ENCODE results near the gene MIGA2.

Gene MIGA2

GRCh38 chr9:129028192-129028966, 8.0 kb upstream of the MIGA2 start, which contains the start of gene SH3GLB2 (continued):
- no peak for TF ChIP-seq TSHZ1 (tag by site-specific recombination; IDR thresholded peaks at IDR 0.05; ENCODE audit: borderline replicate concordance)
- TF ChIP-seq ZNF510 (tag by site-specific recombination; IDR thresholded peaks at IDR 0.05; ENCODE audit: insufficient replicate concordance) = no peak
- TF ChIP-seq ZBTB20 (tag by site-specific recombination; IDR thresholded peaks at IDR 0.05) = no peak
- TF ChIP-seq, protein P1, sequence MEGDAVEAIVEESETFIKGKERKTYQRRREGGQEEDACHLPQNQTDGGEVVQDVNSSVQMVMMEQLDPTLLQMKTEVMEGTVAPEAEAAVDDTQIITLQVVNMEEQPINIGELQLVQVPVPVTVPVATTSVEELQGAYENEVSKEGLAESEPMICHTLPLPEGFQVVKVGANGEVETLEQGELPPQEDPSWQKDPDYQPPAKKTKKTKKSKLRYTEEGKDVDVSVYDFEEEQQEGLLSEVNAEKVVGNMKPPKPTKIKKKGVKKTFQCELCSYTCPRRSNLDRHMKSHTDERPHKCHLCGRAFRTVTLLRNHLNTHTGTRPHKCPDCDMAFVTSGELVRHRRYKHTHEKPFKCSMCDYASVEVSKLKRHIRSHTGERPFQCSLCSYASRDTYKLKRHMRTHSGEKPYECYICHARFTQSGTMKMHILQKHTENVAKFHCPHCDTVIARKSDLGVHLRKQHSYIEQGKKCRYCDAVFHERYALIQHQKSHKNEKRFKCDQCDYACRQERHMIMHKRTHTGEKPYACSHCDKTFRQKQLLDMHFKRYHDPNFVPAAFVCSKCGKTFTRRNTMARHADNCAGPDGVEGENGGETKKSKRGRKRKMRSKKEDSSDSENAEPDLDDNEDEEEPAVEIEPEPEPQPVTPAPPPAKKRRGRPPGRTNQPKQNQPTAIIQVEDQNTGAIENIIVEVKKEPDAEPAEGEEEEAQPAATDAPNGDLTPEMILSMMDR (tag by site-specific recombination; IDR thresholded peaks at IDR 0.05) = peak; percentile 78
- no peak for TF ChIP-seq ZNF202 (tag by site-specific recombination; IDR thresholded peaks at IDR 0.05; ENCODE audit: borderline replicate concordance)
- TF ChIP-seq SP7 (tag by site-specific recombination; IDR thresholded peaks at IDR 0.05) = peak; percentile 32; the same call in 1 of the 2 replicates
- TF ChIP-seq, protein P2, sequence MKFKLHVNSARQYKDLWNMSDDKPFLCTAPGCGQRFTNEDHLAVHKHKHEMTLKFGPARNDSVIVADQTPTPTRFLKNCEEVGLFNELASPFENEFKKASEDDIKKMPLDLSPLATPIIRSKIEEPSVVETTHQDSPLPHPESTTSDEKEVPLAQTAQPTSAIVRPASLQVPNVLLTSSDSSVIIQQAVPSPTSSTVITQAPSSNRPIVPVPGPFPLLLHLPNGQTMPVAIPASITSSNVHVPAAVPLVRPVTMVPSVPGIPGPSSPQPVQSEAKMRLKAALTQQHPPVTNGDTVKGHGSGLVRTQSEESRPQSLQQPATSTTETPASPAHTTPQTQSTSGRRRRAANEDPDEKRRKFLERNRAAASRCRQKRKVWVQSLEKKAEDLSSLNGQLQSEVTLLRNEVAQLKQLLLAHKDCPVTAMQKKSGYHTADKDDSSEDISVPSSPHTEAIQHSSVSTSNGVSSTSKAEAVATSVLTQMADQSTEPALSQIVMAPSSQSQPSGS (tag by site-specific recombination; IDR thresholded peaks at IDR 0.05; ENCODE audit: low read depth) = no peak
- TF ChIP-seq FEZF1 (tag by site-specific recombination; IDR thresholded peaks at IDR 0.05) = no peak
- TF ChIP-seq ELK4 (IDR thresholded peaks at IDR 0.05; ENCODE audit: borderline replicate concordance, low read depth, low read length) = no peak
- no peak for TF ChIP-seq ZNF549 (tag by site-specific recombination; IDR thresholded peaks at IDR 0.05)
- TF ChIP-seq, protein P3, sequence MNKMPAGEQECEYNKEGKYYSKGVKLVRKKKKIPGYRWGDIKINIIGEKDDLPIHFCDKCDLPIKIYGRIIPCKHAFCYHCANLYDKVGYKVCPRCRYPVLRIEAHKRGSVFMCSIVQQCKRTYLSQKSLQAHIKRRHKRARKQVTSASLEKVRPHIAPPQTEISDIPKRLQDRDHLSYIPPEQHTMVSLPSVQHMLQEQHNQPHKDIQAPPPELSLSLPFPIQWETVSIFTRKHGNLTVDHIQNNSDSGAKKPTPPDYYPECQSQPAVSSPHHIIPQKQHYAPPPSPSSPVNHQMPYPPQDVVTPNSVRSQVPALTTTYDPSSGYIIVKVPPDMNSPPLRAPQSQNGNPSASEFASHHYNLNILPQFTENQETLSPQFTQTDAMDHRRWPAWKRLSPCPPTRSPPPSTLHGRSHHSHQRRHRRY (tag by site-specific recombination; IDR thresholded peaks at IDR 0.05) = no peak
- no peak for TF ChIP-seq ZNF768 (tag by site-specific recombination; IDR thresholded peaks at IDR 0.05)
- TF ChIP-seq PRDM10 (tag by site-specific recombination; IDR thresholded peaks at IDR 0.05) = no peak
- TF ChIP-seq ZXDB (tag by site-specific recombination; IDR thresholded peaks at IDR 0.05) = 0 out of 2 replicates have a peak, but pooled peaks have one; percentile 15
- peak; percentile 66 for TF ChIP-seq ZNF660 (tag by site-specific recombination; IDR thresholded peaks at IDR 0.05)
- no peak for TF ChIP-seq PRDM2 (tag by site-specific recombination; IDR thresholded peaks at IDR 0.05; ENCODE audit: borderline replicate concordance)
- no peak; the same call in 1 of the 2 replicates for TF ChIP-seq ZFP69B (tag by site-specific recombination; IDR thresholded peaks at IDR 0.05)
- TF ChIP-seq SCRT2 (tag by site-specific recombination; IDR thresholded peaks at IDR 0.05) = no peak
- no peak for TF ChIP-seq ZNF133 (tag by site-specific recombination; IDR thresholded peaks at IDR 0.05)
